ENCODE data around the gene HRH4. TPM values are rescaled to one million over a fixed set of nuclear protein-coding genes. Genes with fewer than 3 reads are reported as not detected.

HRH4 gene, protein sequence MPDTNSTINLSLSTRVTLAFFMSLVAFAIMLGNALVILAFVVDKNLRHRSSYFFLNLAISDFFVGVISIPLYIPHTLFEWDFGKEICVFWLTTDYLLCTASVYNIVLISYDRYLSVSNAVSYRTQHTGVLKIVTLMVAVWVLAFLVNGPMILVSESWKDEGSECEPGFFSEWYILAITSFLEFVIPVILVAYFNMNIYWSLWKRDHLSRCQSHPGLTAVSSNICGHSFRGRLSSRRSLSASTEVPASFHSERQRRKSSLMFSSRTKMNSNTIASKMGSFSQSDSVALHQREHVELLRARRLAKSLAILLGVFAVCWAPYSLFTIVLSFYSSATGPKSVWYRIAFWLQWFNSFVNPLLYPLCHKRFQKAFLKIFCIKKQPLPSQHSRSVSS
- total RNA-seq (2014; rRNA removed; shearing (Covaris generic); ENCODE audit: low replicate concordance), result 0.16 TPM in 1 of 2 replicates, not detected in the other

DNA sequence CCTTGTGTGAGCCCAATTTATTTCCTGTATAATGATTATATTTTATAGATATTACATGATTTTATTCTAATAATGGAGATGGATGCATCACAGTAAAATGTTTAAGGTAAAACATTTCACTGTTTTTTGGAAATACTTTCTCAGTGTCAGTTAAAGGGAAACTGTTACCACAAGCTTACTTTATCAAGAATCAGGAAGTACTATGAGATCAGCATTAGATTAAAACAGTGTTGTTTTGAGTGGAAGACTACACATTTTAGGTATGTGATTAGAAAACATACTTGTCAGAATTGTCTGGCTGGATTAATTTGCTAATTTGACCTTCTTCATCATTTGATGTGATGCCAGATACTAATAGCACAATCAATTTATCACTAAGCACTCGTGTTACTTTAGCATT, at the start of gene HRH4:
TSS of gene HRH4 (plus strand) at position 250 of the 400 bp plus-strand sequence. CDS start at position 342, 92 bp downstream.
- Histone ChIP-seq H3K9me3 (no peaks in the 10 kb centered on the region), H3K36me3 (no peaks in the 10 kb centered on the region), H3K4me3 (no peak within 1 kb of the TSS), H3K27me3 (no peaks in the 10 kb centered on the region)
- DNase-seq, result no peak

GRCh38 chr18:24413148-24413547, 47.3 kb upstream of the HRH4 start:
- no peak overlapping the region for H3K4me3 ChIP-seq
- H3K27me3 ChIP-seq, result no peaks in the 10 kb centered on the region
- no peak for DNase-seq
- no peaks in the 10 kb centered on the region for H3K9me3 ChIP-seq
- no peaks in the 10 kb centered on the region for H3K36me3 ChIP-seq

DNA sequence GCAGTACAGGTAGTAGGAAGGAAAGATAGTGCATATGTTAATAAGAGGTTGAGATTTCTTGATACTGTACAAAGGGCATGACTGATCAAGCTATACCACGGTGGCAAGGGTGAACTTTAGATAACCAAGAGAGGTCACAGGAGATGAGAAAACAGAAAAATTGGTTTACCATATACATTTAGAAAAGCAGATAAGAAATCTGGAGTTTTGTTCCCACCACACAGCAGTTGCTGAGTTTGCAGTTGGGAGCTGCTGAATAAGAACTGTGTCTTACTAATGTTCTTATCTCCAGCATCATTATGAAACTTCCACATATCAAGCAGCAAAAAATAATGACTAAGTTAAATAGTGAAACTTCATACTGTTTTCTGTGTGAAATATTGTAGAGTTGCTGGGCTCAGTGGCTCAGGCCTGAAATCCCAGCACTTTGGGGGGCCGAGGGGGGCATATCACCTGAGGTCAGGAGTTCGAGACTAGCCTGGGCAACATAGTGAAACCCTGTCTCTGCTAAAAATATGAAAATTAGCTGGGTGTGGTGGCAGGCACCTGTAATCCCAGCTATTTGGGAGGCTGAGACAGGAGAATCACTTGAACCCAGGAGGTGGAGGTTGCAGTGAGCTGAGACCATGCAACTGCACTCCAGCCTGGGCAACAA, 46.0 kb upstream of the HRH4 start:
- Histone ChIP-seq H3K36me3 (no peaks in the 10 kb centered on the region), H3K27me3 (no peaks in the 10 kb centered on the region), H3K9me3 (no peaks in the 10 kb centered on the region), H3K4me3 (no peak overlapping the region)
- DNase-seq, result no peak

- H3K9me3 ChIP-seq, result no peaks in the 10 kb centered on the region
Measured at GRCh38 chr18:24417480-24417879, 43.0 kb upstream of the HRH4 start.

DNA sequence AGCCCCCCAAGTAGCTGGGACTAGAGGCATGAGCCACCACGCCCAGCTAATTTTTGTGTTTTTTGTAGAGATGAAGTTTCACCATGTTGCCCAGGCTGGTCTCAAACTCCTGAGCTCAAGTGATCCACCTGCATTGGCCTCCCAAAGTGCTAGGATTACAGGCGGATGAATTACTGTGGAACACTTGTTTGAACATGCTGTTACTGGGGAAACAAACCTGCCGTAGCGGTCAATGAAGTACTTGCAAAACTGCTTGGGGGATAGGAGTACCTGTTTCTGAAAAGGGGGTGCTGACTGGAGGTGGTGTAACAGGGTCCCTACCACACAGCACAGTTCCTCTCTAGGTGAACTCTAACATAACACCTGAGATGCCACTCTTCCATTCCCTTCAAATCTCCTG, 39.9 kb upstream of the HRH4 start:
- DNase-seq, result no peak
- Histone ChIP-seq H3K27me3 (no peaks in the 10 kb centered on the region), H3K36me3 (no peaks in the 10 kb centered on the region), H3K9me3 (no peaks in the 10 kb centered on the region), H3K4me3 (no peak overlapping the region)

More at GRCh38 chr18:24417480-24417879, 43.0 kb upstream of the HRH4 start:
- Histone ChIP-seq H3K36me3 (no peaks in the 10 kb centered on the region), H3K4me3 (no peak overlapping the region), H3K27me3 (no peaks in the 10 kb centered on the region)
- DNase-seq, result no peak

DNA sequence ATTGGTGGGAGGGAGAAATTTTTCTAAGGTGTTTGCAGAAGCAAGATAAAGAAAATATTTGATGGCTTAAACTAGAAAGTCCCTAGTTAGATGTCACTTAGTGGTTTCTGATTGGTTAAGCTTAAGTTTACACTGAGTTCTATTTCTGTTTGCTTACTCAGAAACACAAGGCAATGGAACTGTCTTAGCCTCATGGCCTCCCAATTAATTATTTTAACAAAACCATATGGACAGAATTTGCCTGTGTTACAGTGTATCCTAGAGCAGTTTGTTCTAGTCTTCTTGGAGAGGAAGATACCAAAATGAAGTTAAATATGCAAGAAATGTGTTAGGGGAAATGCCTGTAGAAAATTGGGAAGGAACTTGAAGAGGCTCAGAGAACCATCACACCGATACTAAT, 38.6 kb upstream of the HRH4 start:
- no peak overlapping the region for H3K4me3 ChIP-seq
- no peaks in the 10 kb centered on the region for H3K27me3 ChIP-seq
- H3K36me3 ChIP-seq, result no peaks in the 10 kb centered on the region
- no peak for DNase-seq
- no peaks in the 10 kb centered on the region for H3K9me3 ChIP-seq

GRCh38 chr18:24426073-24426397, 34.4 kb upstream of the HRH4 start:
- no peaks in the 10 kb centered on the region for H3K9me3 ChIP-seq
- H3K36me3 ChIP-seq, result peaks cover 10% of the 10 kb centered on the region
- peak overlapping the region; percentile 92 for H3K4me3 ChIP-seq
- H3K27me3 ChIP-seq, result no peaks in the 10 kb centered on the region
- DNase-seq, result no peak

- peak; percentile 91 for DNase-seq
- Histone ChIP-seq H3K27me3 (no peaks in the 10 kb centered on the region), H3K36me3 (peaks cover 13% of the 10 kb centered on the region), H3K4me3 (peak within 1 kb of the TSS; percentile 92), H3K9me3 (no peaks in the 10 kb centered on the region)
Measured at GRCh38 chr18:24426398-24427294, 33.8 kb upstream of the HRH4 start, which contains the start of gene IMPACT. Gene IMPACT (plus strand): TSS chr18:24426670. CDS start chr18:24426757, 87 bp downstream.

DNA sequence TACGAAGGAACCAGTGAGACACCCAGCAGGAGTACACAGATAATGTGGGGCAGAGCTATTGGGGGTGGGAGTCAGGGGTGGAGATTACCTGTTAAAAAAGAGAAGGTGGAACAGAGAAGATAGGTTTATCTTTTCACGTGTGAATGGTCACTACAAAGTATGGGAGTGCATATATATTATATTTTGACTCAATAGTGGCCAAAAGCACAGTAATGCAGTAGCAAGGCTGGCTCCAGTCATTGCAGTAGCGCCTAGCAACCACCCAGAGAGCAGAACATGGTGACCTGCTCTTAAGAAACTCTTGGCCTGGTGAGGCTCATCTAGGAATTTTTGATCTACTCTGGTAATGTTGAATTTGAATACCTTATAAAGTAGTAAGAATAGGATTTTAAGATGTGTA, 33.0 kb upstream of the HRH4 start:
- Histone ChIP-seq H3K4me3 (peak overlapping the region; percentile 92), H3K36me3 (peaks cover 13% of the 10 kb centered on the region), H3K27me3 (no peaks in the 10 kb centered on the region), H3K9me3 (no peaks in the 10 kb centered on the region)
- DNase-seq, result peak; percentile 6

GRCh38 chr18:24428709-24429108, 31.7 kb upstream of the HRH4 start:
- DNase-seq, result no peak
- Histone ChIP-seq H3K27me3 (no peaks in the 10 kb centered on the region), H3K36me3 (peaks cover 17% of the 10 kb centered on the region), H3K4me3 (no peak overlapping the region), H3K9me3 (no peaks in the 10 kb centered on the region)

- Histone ChIP-seq H3K9me3 (no peaks in the 10 kb centered on the region), H3K4me3 (no peak overlapping the region), H3K36me3 (peaks cover 17% of the 10 kb centered on the region), H3K27me3 (no peaks in the 10 kb centered on the region)
- DNase-seq, result no peak
Measured at GRCh38 chr18:24429188-24429587, 31.2 kb upstream of the HRH4 start.

GRCh38 chr18:24432618-24433017, 27.8 kb upstream of the HRH4 start:
- DNase-seq, result no peak
- H3K36me3 ChIP-seq, result peaks cover 24% of the 10 kb centered on the region
- no peaks in the 10 kb centered on the region for H3K9me3 ChIP-seq
- H3K27me3 ChIP-seq, result no peaks in the 10 kb centered on the region
- H3K4me3 ChIP-seq, result no peak overlapping the region

GRCh38 chr18:24436939-24437338, 23.5 kb upstream of the HRH4 start:
- H3K4me3 ChIP-seq, result no peak overlapping the region
- no peak for DNase-seq
- peaks cover 34% of the 10 kb centered on the region for H3K36me3 ChIP-seq
- no peaks in the 10 kb centered on the region for H3K27me3 ChIP-seq
- H3K9me3 ChIP-seq, result no peaks in the 10 kb centered on the region

- Histone ChIP-seq H3K36me3 (peaks cover 45% of the 10 kb centered on the region), H3K9me3 (no peaks in the 10 kb centered on the region), H3K27me3 (no peaks in the 10 kb centered on the region), H3K4me3 (no peak overlapping the region)
- no peak for DNase-seq
Measured at GRCh38 chr18:24443870-24444269, 16.6 kb upstream of the HRH4 start.

DNA sequence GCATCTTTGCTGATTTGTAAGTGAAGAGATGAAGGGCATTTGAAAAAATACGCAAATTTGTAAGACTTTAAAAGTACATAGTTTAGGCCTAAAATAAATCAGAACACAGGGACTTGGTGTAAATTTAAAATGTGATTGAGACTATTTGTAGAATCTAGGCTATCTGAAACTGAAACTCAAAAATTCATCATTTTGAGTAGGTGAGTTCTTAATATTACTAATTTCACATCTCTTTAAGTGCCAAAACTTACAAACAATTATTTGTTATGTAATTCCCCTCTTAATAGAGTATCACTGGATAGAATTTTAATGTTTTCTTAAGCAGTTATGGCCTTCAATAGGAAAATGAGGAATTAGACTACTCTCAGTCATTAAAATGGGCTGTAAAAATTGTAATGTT, 14.0 kb upstream of the HRH4 start:
- Histone ChIP-seq H3K9me3 (no peaks in the 10 kb centered on the region), H3K27me3 (no peaks in the 10 kb centered on the region), H3K36me3 (peaks cover 39% of the 10 kb centered on the region), H3K4me3 (no peak overlapping the region)
- DNase-seq, result no peak

GRCh38 chr18:24446953-24447538, 13.4 kb upstream of the HRH4 start:
- H3K9me3 ChIP-seq, result no peaks in the 10 kb centered on the region
- no peak for DNase-seq
- peaks cover 40% of the 10 kb centered on the region for H3K36me3 ChIP-seq
- no peaks in the 10 kb centered on the region for H3K27me3 ChIP-seq
- no peak overlapping the region for H3K4me3 ChIP-seq

GRCh38 chr18:24447961-24448360, 12.5 kb upstream of the HRH4 start:
- Histone ChIP-seq H3K36me3 (peaks cover 31% of the 10 kb centered on the region), H3K27me3 (no peaks in the 10 kb centered on the region), H3K4me3 (no peak overlapping the region), H3K9me3 (no peaks in the 10 kb centered on the region)
- DNase-seq, result no peak

All from MG63 (cell line).